Measurements from ENCODE around the gene DGKZ.

The DGKZ gene

DNA sequence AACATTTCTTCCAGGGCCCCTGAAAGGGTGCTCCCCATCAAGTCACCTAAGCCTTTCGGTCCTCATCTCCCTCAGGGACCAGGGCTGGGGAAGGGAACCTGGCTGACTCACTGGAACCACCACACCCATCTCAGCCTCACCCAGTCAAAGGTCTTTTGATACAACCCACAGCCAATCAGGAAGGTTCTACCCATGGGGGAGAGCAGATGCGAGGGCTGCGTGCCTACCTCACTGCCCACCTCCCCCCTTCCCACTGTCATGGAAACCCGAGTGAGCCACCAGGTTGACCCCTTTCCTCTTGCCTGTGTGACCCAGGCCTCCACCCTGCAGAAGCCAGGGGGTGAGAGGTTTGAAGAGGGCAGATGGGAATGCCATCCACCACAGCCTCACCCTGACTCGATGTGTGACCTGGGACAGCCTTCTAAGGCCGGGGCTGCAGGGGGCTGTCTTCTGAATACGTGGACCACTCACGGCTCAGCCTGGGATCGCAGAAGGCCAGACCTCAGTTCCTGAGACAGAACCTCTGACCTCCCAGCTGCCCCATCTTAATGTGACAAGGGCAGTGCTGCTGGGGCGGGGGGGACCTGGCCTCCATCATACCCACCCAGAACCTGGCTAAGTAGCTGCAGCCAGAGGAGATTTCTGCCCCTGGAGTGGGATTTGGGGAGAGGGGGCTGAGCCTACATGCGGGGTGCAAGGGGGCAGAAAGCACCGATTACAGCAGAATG lies 36.9 kb downstream of the DGKZ start:
- no peaks in the 10 kb centered on the region for H3K9me3 Mint-ChIP-seq (ENCODE audit: low read depth)
- peaks cover 12% of the 10 kb centered on the region for H3K4me1 Mint-ChIP-seq (ENCODE audit: low read depth)
- peaks cover 22% of the 10 kb centered on the region for H3K27me3 Mint-ChIP-seq
- H3K4me3 Mint-ChIP-seq: no peak overlapping the region
- peaks cover 3% of the 10 kb centered on the region for H3K36me3 Mint-ChIP-seq
- no peak overlapping the region for H3K27ac Mint-ChIP-seq

DNA sequence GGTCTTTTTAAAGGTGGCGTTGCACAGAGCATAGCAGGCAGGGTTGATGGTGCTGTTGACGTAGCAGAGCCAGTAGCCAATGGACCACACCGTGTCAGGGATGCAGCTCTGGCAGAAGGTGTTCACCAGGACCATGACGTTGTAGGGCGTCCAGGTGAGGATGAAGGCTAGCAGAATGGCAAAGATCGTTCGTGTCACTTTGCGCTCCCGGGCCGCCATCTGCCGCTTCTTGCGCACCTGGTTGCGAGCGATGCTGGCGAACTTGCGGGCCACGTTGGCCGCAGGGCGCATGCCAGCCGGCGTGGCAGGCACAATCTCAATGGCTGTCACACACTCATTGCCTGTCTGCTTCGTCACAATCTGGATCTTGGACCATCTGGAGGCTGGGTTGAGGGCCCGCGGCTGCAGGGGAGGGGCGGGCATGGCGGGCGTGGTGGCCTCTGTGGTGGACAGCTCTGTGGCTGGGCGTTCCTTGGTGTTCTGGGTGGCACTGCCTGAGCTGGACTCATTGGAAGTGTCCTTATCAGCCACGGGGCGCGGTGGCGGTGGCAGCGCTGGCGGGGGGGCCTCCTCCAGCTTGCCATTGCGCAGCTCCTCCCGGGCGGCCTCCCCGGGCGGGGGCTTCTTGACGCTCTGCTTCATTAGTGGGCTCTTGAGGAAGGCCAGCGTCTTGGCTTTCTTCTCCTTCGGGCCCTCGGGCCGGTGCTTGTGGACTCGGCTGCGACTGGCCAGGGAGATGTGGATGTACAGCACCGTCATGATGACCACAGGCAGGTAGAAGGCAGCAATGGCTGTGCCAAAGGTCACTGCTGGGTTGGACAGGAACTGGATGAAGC lies 38.1 kb downstream of the DGKZ start:
- no peak overlapping the region for H3K4me3 Mint-ChIP-seq
- H3K4me1 Mint-ChIP-seq (ENCODE audit: low read depth): peaks cover 15% of the 10 kb centered on the region
- H3K36me3 Mint-ChIP-seq: peaks cover 3% of the 10 kb centered on the region
- H3K27me3 Mint-ChIP-seq: peaks cover 22% of the 10 kb centered on the region
- no peaks in the 10 kb centered on the region for H3K9me3 Mint-ChIP-seq (ENCODE audit: low read depth)
- no peak overlapping the region for H3K27ac Mint-ChIP-seq

DNA sequence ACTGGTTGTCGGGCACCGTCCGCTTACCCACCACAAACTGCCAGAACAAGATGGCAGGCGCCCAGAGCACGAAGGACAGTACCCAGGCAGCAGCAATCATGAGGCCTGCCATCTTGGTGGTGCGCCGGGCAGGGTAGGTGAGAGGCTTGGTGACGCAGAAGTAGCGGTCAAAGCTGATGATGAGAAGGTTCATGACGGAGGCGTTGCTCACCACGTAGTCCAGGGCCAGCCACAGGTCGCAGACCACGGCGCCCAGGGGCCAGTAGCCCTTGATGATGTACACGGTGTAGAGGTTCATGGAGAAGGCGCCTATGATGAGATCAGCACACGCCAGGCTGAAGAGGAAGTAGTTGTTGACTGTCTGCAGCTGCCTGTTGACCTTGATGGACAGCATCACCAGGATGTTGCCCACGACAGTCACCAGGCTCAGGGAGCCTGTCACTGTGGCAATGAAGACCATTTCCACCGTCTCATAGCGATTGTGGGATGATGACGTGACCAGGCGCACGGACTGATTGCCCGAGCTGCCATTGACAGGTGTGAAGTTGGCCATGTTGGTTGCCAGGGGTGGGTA lies 38.8 kb downstream of the DGKZ start:
- H3K27ac Mint-ChIP-seq: peak overlapping the region; percentile 29
- H3K27me3 Mint-ChIP-seq: peaks cover 22% of the 10 kb centered on the region
- H3K4me3 Mint-ChIP-seq: no peak overlapping the region
- peaks cover 16% of the 10 kb centered on the region for H3K4me1 Mint-ChIP-seq (ENCODE audit: low read depth)
- peaks cover 3% of the 10 kb centered on the region for H3K36me3 Mint-ChIP-seq
- H3K9me3 Mint-ChIP-seq (ENCODE audit: low read depth): no peaks in the 10 kb centered on the region

DNA sequence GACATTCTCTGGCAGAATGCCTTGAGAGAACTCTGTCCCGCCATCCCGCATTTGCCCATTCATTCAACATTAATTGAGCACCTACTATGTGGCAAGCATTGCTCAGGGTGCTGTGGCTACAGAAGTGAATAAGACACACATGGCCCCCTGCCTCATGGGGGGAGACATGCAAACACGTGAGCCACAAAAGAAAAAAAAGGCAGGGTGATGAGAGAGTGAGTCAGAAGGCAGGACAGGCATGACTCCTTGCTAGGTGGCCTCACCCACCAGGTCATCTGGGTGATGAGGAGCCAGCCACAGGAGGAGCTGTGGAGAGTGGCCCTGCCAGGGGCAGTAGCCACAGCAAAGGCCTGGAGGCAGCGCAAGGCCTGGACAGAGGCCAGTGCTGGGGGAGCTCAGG lies 39.4 kb downstream of the DGKZ start:
- peaks cover 3% of the 10 kb centered on the region for H3K36me3 Mint-ChIP-seq

DNA sequence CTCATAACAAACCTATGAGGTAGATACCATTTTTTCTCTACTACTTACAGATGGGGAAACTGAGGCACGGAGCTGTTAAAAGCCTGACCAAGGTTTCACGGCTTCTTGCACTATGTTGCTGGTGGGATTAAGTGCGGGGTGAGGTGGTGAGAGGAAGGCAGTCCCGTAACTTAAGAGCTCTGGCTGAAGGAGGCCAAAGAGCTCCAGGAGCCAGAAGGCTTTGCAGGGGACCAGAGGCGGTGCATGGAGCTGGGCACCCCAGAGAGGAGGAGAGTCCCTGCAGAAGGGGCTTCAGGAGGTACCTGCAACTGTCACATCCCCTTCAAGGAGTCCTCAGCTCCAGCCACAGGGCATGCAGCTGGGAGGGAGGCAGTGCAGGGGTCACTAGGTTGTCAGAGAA lies 40.2 kb downstream of the DGKZ start:
- no peaks in the 10 kb centered on the region for H3K9me3 Mint-ChIP-seq (ENCODE audit: low read depth)
- peaks cover 13% of the 10 kb centered on the region for H3K4me1 Mint-ChIP-seq (ENCODE audit: low read depth)
- no peak overlapping the region for H3K27ac Mint-ChIP-seq
- peaks cover 3% of the 10 kb centered on the region for H3K36me3 Mint-ChIP-seq
- peaks cover 22% of the 10 kb centered on the region for H3K27me3 Mint-ChIP-seq
- H3K4me3 Mint-ChIP-seq: no peak overlapping the region

More for the DNA sequence above, 39.4 kb downstream of the DGKZ start:
- Mint-ChIP-seq H3K27ac (no peak overlapping the region), H3K9me3 (ENCODE audit: low read depth) (no peaks in the 10 kb centered on the region), H3K27me3 (peaks cover 22% of the 10 kb centered on the region), H3K4me3 (no peak overlapping the region), H3K4me1 (ENCODE audit: low read depth) (peaks cover 16% of the 10 kb centered on the region)

DNA sequence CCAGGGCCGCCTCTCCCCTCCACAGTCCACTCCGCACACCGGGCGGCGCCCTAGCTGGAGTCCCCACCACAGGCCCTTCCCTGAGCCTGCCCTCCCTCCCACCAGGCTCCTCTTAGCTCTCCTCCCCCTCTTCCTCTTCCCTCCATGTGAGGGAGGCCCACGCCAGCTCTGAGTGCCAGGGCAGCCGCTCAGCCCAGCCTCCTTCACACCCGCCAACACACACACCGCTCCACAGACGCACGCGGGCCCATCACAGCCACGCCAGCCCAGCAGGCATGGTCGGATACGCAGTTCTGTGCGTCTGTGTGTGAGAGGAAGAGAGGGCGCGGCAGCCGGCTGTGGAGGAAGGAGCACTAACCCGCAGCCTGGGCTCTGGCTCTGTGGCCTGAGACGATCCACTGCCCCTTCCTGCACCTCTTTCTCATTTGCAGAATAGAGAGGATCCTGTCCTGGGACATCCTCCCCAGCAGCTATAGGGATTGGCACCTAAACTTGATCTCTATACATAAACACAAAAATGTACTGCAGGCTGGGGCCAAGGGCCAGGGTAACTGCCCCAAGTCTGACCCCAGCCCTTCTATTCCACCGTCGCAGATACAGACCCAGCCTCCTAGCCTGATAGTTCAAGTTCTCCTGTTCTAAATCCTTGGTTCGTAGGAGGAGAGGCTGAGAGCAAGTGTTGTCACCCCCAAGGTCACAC lies 40.8 kb downstream of the DGKZ start:
- peaks cover 3% of the 10 kb centered on the region for H3K36me3 Mint-ChIP-seq
- H3K27ac Mint-ChIP-seq: no peak overlapping the region
- no peak overlapping the region for H3K4me3 Mint-ChIP-seq
- no peaks in the 10 kb centered on the region for H3K9me3 Mint-ChIP-seq (ENCODE audit: low read depth)
- peaks cover 18% of the 10 kb centered on the region for H3K4me1 Mint-ChIP-seq (ENCODE audit: low read depth)
- H3K27me3 Mint-ChIP-seq: peaks cover 25% of the 10 kb centered on the region

DNA sequence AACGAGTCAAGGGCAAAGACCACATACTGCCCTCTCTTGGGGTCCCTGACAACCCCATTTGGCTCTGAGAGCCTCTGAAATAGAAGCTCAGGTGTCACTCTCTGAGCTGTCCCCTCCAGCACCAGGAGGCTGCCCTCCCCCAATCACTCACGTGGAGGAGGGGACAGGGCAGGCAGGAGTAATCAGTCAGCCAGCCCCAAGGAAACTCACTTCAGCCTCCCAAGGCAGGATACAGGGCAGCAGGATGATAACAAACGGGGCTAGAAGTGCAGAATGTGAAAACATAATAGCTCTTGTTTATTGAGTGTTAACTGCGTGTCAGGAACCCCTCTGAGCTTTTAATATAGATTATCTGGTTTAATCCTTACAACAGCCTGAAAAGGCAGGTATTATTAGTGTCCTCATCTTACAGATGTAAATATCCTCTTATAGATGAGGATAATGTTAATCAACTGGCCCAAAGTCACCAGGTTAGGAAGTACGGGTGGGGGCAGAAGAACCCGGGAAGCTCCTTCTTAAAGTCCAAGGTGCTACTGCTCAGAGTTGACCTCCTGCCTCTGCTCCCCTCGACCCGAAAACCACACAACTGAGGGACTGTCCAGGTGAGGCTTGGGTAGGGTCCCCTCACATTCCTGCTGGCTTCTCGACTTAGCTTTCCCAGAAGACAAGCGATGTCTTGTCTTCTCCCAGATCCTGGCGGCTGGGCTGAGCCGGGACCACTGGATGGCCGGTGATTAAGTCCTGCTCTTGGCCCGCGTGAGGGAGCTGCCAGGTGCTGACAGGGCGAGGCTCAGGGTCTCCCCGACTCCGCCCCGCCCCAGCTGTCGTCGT lies 41.6 kb downstream of the DGKZ start:
- Mint-ChIP-seq H3K36me3 (peaks cover 3% of the 10 kb centered on the region), H3K9me3 (ENCODE audit: low read depth) (no peaks in the 10 kb centered on the region), H3K27me3 (peaks cover 27% of the 10 kb centered on the region), H3K27ac (no peak overlapping the region), H3K4me3 (peak overlapping the region; percentile 17), H3K4me1 (ENCODE audit: low read depth) (peaks cover 20% of the 10 kb centered on the region)

DNA sequence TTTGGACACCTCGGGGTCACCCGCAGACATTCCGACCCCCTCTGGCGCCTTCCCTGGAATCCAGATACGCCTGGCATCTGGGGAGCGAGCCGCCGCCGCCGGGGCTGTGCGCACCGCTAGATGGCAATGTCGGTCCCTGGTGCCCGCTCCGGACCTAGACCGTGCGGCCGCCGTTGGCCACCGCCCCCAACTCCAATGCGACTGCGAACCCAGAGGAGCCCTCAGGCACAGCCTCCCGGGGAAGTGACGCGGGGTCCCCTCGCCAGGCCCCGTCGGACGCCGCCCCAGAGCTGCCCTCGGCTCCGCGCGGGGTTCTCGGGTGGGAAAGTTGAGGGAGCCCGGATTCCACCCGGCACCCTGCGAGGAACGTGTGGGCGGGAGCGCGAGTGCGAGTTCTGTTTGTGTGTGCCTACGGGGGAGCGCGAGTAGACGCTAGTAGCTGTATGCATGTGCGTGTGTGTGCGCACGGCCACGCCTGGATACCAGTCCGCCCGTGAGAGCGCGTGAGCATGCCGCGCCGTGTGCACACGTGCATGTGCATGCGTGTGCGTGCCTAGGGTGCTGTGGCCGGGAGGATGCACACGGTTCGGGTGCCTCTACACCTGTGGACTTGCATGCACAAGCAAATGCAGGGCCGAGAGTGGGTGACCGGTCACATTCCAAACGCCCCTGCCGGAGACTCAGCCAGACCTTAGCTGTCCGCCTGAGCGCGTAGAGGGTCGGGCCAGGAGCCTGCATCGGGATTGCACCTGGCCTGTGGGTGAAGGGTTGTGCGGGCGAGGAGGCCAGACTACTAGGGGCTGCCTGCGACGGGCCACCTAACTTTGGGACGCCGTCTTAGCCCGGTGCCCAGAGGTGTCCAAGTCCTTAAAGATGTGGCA lies 42.4 kb downstream of the DGKZ start:
- H3K4me1 Mint-ChIP-seq (ENCODE audit: low read depth): peaks cover 20% of the 10 kb centered on the region
- H3K27me3 Mint-ChIP-seq: peaks cover 27% of the 10 kb centered on the region
- H3K27ac Mint-ChIP-seq: no peak overlapping the region
- H3K36me3 Mint-ChIP-seq: peaks cover 3% of the 10 kb centered on the region
- H3K4me3 Mint-ChIP-seq: peak overlapping the region; percentile 57
- no peaks in the 10 kb centered on the region for H3K9me3 Mint-ChIP-seq (ENCODE audit: low read depth)

DNA sequence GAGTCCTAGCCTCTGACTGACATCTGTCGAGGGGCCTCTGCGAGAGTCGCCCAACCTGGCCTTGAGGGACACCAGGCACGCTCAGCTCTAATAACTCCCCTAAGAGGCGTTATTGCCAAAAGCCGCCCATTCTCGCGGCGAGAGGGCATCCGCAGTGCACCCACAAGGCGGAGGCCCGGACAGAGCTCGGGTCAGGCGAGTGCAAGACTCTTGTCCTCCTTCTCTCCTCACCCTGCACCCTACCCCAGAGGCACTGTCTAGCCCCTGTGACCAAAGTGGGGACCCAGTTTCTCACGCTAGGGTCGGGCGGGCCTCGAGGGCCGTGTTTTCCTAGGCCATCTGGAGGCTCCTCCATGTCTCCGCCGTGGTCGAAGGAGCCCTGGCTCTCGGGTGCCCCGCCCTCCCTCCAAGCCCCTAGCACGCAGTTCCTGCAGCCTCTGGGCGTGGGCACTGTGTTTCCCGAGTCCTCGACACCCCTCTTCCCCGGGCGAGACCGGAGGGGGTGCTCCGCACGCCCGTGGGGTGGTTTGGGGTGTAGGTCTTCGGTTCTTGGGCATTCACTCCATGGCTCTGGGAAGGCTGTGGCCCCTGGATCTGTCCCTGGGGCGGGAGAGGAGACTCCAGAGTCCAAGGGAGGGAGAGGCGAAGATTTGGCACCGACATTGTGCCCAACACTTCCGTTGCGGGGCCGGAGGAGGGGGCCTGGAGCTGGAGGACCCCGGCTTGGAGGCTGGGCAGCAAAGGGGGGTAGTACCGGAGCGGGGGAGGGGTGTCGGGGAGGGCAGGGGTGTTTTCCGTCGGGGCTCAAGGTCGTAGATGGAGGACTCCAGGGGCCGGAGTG lies 43.3 kb downstream of the DGKZ start:
- no peak overlapping the region for H3K27ac Mint-ChIP-seq
- no peaks in the 10 kb centered on the region for H3K9me3 Mint-ChIP-seq (ENCODE audit: low read depth)
- H3K27me3 Mint-ChIP-seq: peaks cover 25% of the 10 kb centered on the region
- peaks cover 20% of the 10 kb centered on the region for H3K4me1 Mint-ChIP-seq (ENCODE audit: low read depth)
- H3K4me3 Mint-ChIP-seq: peak overlapping the region; percentile 57
- H3K36me3 Mint-ChIP-seq: peaks cover 3% of the 10 kb centered on the region

DNA sequence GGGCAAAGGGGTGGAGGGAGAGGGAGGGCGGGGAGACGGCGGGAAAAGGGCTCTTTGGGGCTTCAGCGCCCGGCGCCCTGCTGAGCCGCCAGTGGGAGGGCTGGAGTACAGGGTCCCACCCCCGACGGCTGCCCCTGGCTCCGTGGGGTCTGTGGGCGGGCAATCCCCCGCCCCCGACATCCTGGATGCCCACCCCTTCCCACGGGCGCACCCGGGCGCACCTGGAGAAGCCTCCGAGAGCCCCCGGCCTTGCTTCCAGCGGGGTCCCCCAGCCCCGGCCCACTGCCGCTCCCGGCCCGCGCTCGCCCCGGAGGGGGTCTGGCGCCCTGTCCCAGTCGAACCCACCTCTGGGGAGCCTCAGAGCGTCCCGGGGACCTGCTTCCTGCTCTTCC lies 43.9 kb downstream of the DGKZ start:
- peaks cover 3% of the 10 kb centered on the region for H3K36me3 Mint-ChIP-seq
- H3K9me3 Mint-ChIP-seq (ENCODE audit: low read depth): no peaks in the 10 kb centered on the region
- H3K4me1 Mint-ChIP-seq (ENCODE audit: low read depth): peaks cover 20% of the 10 kb centered on the region
- H3K27me3 Mint-ChIP-seq: peaks cover 23% of the 10 kb centered on the region
- H3K4me3 Mint-ChIP-seq: no peak overlapping the region
- H3K27ac Mint-ChIP-seq: no peak overlapping the region

DNA sequence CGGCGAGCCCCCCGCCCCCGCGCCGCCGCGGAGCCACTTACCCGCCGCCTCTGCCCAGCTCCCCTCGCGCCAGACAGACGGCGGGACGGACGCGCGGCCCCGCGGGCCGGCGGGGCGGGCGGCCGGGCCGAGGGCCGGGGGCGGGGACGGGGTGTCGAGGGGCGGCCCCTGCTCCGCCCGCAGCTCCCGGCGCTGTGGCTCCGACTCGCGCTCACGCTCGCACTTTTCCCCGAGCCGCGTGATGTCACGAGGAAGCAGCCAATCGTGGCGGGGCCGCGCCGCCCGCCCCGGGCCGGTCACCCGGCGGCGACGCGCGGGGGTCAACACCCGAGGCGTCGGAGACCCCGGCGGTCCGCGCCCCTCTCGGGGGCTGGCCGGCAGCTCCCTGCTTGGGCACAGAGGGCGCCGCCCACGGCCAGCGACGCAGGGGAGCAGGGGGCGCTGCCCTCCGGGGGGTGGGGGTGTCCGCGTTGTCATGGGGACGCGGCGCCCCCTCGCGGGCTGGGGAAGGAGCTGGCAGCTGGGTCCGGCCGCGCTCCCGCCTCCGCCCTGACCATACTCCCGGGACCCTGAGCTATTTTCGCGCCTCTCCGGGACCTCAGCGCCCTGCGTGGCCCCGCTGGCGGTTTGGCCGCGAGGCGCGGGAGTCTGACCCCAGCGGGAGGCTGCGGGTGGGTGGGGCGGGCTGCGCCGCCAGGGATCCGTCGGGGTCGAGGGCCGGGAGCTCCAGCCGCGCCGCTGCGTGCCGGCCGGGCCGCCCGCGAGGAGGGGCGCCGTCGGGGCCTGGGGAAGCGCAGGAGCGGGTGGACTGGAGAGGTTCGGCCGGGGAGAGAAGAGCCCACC lies 44.5 kb downstream of the DGKZ start, which contains the start of gene CHRM4:
Gene CHRM4, minus strand, starts transcription at position 199 of the 843 bp plus-strand sequence. CDS start 5,219 bp downstream, outside the sequence.
- no peak within 1 kb of the TSS for H3K27ac Mint-ChIP-seq
- no peaks in the 10 kb centered on the region for H3K9me3 Mint-ChIP-seq (ENCODE audit: low read depth)
- no peaks in the 10 kb centered on the region for H3K36me3 Mint-ChIP-seq
- peak within 1 kb of the TSS; percentile 78 for H3K4me3 Mint-ChIP-seq
- H3K4me1 Mint-ChIP-seq (ENCODE audit: low read depth): peaks cover 20% of the 10 kb centered on the region
- peaks cover 17% of the 10 kb centered on the region for H3K27me3 Mint-ChIP-seq
